GM18505 (cell line): ENCODE data around the gene LRTM2.

Source experiments
- ATAC-seq: cut with Tn5 transposase; IDR thresholded peaks from one replicate; pipeline ENCODE4 v1.9.1; 2021; ENCODE audit not compliant: unreplicated experiment
- POLR2A ChIP-seq: IDR thresholded peaks from 4 replicates; pipeline ENCODE4 v1.6.1; 2011; ENCODE audit warnings: borderline replicate concordance; ENCODE audit not compliant: insufficient read depth, insufficient read length; ENCODE audit errors: extremely low read depth

Gene LRTM2

DNA sequence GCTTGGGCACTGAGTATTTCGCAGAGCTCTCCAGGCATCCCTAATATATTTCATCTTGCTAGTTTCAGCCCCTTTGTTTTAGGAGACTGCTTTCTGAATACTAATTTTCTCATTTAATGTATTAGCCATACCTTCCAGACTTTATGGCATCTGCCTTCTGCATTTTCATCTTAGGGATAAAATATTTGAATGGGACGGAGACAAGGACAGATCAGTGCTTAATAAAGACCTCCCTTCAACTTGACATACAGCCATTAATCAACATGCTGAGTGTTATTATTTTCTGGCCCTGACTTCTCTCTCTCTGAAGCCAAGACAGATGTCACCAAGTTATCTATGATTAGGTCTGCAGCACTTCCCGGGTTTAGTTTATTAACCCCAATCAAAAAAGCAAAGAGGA, 55.7 kb downstream of the LRTM2 start:
- no peak for ATAC-seq
- TF ChIP-seq POLR2A = no peak

DNA sequence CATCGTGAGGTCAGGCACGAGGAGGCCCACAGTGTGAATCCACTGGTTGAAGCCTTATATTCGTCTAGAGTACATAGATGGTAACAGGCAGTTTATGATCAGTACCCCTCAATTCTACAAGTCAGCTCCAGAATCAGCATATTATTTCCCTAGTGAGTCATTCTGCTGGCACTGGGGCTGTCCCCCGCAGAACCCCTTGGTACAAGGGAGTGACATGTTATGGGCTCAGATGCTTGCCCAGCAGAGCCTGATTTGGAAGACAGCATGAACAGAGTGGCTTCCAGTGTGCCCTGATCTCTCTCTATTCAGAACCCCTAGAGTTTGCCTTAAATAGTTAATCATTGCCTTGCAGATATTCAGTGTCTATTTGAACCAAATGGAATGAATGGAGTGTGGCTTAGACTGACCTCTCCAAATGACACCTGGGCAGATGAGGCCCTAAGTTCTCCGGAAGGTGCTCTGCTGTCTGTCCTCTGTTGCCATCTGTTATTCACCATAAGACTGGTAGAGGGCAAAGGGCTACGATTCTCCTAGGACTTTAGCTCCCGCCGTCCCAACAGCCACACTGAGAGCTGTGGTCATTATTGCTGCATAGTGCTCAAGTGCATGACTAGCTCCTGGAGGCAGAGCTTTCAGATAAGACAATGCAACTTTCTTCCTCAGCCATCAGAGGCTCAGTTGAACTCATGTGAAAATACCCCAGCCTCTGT, 57.0 kb downstream of the LRTM2 start:
- no peak for ATAC-seq
- no peak for TF ChIP-seq POLR2A

DNA sequence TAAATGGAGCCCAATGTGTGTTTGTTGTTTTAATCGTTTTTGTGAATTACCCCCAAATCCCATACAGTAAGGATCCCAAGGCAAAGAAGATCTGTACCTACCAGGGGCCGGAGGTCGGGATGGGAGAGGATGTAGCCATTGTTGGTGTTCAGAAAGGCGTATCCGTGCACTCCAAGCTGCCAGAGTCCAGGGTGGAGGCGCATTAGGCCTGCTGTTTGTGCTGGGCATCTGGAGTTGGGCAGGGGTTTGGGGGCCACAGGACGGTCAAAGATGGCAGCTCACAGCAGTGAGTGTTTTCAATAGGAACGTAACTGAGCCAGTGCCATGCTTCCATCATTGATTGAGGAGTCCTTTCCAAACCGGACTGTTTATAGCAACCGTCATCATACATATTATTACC, 57.8 kb downstream of the LRTM2 start:
- no peak for ATAC-seq
- TF ChIP-seq POLR2A = no peak

DNA sequence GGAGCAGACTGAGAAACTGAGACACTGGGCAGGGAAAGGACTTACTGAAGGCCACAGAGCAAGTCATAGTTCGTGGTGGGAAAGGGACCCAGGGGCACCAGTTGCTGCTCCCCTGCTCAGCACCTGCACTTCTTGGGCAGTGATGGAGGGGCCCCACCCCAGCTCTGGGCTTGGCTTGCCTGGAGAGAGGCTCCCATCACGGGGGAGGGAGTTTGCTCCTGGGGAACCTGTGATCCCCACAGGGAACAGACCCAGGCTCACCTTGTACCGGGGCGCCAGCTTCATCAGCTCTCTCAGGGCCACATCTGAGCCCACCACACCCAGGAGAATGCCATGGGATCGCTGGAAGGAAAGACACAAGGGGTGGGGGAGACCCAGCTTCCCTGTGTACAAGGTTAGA, 58.3 kb downstream of the LRTM2 start:
- no peak for TF ChIP-seq POLR2A
- no peak for ATAC-seq

DNA sequence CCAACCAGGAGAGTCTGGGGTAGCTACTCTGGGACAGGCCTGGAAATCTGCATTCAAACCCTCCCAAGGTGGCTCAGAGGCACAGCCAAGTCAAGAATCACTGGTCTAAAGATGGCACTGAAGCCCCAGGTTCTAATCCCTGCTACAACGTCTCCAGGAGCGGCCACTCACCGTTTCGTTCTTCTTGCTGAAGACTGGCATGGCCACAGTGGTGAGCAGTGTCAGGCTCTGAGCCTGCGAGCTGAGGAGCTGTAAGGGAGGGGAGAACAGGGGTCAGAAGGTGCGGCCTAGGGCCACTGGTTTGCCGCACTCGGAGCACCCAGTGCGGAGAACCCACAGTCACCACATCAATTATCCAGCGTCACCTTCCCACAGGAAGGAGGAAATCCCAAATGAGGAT, 59.3 kb downstream of the LRTM2 start:
- ATAC-seq = no peak
- TF ChIP-seq POLR2A = no peak

DNA sequence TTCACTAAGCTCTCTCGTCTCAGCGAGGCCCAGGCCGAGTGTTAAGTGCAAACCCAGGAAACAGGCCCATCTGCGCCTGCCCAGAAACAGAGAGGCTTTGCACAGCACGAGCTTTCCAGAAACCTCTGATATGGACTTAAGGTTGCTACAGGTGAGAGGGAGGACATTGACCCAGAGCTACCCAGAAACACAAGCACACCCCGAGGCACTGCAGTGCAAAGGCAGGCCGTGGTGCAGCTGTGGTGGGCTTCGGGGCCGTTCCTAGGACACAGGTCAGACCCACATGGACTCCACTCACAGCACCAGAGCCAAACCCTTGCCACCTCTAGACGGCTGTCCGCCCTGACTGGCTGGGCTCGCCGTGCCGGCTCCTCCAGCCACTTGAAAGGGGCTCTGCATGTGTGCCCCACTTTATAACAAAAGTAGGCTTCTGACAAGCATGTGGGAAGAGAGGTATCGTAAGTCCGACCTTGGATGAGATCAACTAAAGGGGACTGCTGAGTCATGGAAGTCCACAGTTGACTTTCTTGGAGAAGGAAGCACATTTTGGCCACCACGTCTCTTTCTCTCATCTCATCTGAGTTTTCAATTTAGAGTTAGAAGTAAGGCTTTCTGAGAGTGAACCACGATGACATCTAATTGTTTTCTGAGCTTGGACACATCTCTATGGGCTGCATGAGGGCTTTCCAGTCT, 59.9 kb downstream of the LRTM2 start:
- no peak for TF ChIP-seq POLR2A
- ATAC-seq = no peak

DNA sequence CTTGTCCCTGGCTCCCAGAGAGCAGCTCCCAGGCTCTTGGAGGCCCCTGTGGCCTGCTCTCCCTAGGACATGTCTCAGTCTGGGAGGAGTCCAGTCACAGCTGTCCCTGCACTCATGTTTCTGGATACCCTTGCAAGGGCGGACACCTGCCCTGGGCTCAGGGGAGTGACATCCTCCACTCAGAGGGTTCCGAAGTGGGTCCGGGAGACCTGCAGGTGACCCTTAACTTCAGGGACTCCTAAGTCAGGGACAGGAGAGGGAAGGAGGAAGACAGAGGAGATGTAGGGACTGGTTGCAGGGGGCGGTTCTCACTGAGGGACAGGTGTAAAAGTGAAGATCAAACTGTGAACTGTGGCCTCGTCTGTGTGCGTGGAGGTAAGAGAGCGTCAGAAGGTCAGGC, 60.5 kb downstream of the LRTM2 start:
- no peak for ATAC-seq
- TF ChIP-seq POLR2A = no peak

DNA sequence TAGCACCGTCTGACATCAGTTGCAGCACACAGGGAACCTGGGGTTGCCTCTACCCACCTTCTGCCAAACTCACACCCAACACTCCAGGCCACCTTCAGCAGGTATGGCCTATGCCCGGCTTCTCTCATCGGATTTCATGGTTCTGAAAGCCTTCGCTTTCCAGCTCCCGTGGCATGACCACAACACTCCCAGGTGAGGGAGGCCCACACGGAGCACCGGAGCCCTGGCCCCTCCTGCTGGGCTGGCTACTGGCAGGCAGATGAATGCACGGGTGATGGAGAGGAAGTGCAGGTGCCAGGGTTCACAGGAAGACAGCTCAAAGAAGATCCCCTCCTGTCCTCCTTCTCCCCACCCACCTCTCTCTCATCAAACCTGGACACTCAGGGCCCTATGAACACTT, 60.9 kb downstream of the LRTM2 start:
- TF ChIP-seq POLR2A = no peak
- ATAC-seq = no peak

DNA sequence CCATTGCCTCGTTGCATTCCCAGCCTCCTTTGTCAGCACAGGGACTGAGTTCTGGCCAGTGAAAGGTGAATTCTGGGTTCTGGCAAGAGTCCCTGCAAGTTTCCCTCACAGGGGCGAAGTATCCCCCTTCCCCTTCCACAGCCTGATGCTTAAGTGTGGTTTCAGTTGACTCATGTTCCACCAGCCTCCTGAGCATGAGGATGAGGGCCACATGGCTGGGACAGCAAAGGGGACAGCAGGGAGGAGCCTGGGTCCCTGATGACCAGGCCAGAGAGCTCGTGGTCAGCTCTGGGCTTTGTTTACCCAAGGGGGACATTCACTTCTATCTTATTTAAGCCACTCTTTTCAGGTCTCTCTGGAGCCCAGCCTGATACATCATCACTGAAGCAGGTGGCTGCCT, 61.6 kb downstream of the LRTM2 start:
- TF ChIP-seq POLR2A = no peak
- no peak for ATAC-seq

DNA sequence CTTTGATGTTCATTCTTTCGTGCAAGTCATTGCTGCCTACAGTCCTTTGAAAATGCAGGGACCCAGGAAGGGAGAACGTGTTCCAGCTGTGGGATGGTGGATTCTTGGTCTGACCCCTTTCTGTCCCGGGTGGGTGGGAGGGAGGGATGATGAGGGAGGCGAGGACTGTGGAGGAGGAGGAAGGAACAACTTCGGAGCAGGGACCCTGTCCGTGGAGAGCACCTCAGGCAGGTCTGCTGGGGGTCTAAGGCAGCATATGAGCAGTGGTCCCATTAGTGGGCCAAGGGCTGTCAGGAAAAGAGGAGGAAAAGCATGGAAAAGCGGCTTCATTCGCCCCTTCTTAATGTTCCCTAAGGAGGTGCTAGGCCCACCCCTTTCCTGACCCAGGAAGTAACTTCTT, 62.0 kb downstream of the LRTM2 start:
- TF ChIP-seq POLR2A = no peak
- ATAC-seq = no peak

DNA sequence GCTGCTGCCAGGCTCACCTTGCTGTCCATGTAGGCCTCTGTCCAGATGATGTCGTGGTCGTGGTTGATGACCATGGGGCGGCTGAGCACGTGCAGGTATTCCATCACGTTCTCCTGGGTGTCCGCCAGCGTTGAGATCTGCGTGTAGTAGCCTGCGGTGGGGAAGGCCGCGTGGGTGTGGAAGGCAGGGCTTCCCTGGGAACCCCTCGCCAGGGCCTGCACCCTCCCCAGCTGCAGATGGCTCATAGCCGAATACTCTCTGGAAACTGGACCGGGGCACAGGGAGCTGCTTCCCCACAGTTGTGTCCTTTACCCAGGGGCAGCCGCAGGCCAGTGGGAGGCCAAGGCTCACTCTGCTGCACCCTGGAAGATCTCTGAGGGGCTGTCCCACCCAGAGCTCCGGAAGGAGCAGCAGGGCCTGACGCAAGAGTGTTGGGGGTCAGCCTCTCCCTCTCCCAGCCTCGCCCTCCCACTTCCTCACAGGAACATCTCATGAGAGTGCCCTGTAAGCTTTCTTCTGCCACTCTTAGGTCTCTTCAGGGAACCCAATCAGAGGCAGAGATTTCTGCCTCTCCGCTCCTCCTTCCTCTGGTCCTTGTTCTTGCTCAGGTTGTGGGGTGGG, 62.6 kb downstream of the LRTM2 start:
- TF ChIP-seq POLR2A = no peak
- ATAC-seq = no peak

DNA sequence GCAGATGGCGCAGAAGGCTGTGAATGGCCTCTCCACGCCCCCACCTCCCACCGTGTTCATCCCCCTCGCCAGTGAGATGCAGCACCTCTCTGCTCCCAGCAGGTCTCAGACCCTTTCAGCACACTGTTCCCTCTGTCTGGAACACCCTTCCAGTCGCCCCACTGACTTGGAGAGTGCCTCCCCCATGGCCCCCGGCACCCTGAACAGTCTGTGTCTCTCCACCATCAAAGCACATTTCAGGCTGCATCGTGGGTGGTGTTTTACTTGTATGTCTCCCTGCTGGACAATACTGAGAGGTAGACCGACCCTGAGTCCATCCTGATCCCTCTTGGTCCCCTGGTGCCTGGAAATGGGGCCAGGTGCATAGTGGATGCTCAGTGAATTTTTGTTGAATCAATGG, 63.1 kb downstream of the LRTM2 start:
- no peak for ATAC-seq
- no peak for TF ChIP-seq POLR2A

DNA sequence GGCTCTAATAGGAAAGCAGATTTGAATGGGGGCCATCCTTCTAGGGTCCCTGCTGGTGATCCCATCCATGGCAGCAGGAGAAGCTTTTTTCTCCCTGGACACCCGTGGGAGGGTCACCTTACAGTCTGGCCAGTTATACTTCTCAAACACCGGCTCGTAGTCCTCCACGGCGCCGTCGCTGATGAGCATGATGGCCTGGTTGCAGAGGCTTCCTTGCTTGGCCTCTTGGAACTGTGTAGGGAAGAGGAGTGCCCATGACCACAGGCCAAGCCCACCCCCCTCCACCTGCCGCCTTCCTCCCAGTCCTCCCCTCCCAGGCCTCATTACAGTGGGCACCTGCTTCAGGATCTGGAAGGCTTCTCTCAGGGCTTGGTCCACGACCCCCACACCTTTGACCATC, 64.3 kb downstream of the LRTM2 start:
- ATAC-seq = no peak
- TF ChIP-seq POLR2A = no peak

DNA sequence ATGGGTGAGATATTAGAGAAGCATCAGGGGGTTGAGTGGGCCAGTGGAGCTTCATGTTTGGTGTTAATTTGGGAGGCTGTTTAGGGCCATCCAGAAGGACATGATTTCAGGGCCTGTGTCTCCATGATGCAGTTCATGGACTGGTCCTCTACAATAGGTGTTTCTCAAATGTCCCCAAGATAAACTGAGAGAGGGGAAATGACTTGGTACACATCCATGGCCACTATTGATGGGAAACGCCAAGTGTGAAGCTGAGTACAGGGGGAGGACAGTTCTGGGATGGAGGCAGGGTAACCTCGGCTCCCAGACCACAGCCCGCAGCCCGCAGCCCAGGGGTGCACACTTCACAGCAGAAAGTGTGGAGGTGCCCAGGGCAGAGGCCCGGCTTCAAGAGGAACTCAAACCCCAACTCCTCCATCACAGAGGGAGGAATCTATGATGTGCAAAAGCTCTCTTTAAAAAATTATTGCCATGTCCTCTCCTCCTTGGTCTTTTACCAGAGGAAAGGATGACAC, 64.8 kb downstream of the LRTM2 start:
- no peak for TF ChIP-seq POLR2A
- no peak for ATAC-seq
